ENCODE results near the gene SORCS2.

DNA sequence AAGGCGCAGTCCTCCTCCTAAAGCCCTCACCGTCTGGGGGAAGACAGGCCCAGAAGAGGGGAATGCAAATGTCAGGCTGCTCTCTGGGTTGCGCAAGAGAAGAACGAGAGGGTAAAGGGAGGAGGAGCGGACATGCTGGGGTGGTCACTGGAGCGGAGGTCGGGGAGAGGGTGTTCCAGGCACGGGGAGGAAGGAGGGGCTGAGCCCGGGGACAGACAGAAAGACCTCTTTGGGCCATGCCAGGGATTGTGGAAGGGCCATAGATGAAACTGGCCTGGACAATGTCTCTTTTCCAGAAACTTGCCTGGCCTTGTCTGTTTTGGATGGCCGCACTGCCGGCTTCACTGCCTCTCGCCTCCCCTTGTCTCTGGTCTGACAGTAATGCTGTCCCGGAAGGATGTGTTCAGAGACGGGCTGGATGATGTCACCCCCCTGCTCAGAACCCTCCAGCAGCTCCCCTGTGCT is 121.0 kb downstream of the SORCS2 start:
- no peak for TF ChIP-seq POLR2A (IDR thresholded peaks at IDR 0.05)
- TF ChIP-seq, protein P1, sequence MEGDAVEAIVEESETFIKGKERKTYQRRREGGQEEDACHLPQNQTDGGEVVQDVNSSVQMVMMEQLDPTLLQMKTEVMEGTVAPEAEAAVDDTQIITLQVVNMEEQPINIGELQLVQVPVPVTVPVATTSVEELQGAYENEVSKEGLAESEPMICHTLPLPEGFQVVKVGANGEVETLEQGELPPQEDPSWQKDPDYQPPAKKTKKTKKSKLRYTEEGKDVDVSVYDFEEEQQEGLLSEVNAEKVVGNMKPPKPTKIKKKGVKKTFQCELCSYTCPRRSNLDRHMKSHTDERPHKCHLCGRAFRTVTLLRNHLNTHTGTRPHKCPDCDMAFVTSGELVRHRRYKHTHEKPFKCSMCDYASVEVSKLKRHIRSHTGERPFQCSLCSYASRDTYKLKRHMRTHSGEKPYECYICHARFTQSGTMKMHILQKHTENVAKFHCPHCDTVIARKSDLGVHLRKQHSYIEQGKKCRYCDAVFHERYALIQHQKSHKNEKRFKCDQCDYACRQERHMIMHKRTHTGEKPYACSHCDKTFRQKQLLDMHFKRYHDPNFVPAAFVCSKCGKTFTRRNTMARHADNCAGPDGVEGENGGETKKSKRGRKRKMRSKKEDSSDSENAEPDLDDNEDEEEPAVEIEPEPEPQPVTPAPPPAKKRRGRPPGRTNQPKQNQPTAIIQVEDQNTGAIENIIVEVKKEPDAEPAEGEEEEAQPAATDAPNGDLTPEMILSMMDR (IDR thresholded peaks at IDR 0.05): no peak
